NCI-H2171 treated with DMSO at 0.1 percent for 48 hours (cell line): Measurements from ENCODE around the gene ASCL1.

Experiments used
- DNase-seq: peaks from one replicate; lab custom pipeline; 2025; lab: John Stamatoyannopoulos, UW

ASCL1 gene

DNA sequence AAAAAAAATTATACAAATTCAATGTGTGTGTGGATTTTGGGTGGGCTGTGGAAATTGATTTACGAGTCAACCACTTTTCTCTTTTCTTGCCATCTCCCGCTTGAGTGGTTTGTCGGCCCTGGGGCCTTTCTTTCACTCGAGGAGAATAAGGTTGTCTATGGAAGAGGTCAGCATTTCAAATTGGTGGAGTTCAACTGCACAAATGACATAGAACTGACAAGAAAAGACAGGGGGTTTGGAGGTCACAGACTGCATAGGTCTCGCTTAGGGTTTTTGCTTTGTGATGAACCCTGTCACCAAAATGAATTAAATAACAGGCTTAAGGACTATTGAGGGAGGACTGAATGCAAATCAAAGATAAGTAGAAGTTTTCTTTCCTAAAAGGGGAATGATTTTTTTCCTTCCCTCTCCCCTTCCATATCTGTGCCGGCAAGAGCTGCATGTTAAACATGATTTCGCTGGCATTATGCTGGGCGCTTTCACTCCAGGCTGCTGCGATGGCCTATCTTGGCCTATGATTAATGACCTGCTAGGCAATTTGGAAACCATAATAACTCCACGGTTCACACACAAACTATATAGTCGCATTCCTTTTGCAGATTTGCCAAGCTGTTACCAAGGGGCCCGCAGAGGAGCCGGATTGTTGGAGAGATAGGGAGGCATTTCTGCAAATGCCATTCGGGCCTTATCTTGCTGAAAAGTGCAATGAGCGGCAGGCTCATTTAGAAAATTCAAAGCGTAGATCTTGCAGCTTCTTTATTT lies 20.7 kb downstream of the ASCL1 start:
- DNase-seq, result no peak

DNA sequence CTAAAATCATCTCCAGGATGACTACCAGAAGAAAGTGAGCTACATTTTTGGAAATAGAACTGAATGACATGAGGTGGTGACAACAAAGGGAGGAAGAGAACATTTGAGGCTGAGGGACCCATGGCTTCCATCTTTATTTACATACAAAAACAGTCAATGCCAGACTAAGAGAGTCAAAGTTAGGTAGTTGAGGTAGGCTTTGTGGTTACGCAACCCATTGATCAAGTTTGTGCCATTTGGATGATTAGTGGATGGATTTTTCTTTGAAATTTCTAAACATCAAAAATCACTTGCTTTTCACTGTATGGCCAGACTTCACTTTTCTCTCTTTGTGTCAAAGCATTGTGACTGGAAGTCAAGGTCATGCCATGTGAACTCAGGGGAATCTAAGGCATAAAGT lies 22.9 kb downstream of the ASCL1 start:
- DNase-seq, result no peak

- DNase-seq, result no peak
These were observed 32.9 kb downstream of the ASCL1 start for GRCh38 chr12:102990419-102990818.

DNA sequence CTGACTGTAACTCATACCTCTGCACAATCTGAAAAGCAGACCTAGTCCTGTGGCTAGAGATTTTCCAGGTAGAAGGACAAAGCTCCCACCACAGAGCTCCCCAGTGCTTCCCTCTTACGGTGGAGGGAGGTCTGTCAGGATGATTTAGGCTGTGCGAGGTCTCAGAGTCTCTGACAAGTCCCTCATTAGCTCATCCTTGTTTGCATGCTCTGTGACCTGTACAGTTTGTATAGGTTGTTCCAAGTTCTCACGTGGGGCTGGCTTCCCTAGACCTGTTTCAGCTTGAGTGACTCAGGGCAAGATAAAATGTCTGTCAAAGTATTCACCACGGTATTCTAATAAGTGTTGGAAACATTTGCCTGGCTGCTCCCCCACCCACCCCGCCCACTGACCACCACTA lies 34.8 kb downstream of the ASCL1 start:
- DNase-seq, result no peak

GRCh38 chr12:102992720-102993119 lies 35.2 kb downstream of the ASCL1 start:
- no peak for DNase-seq

GRCh38 chr12:102993537-102993936 lies 36.1 kb downstream of the ASCL1 start:
- DNase-seq, result no peak

GRCh38 chr12:102995372-102995771 lies 37.9 kb downstream of the ASCL1 start:
- DNase-seq, result no peak
